NCI-H1105 treated with DMSO at 0.1 percent for 48 hours (cell line): ENCODE results near the gene ST3GAL4.

Experiments
- DNase-seq: peaks from one replicate; lab custom pipeline; 2025; lab: John Stamatoyannopoulos, UW

ST3GAL4 gene

DNA sequence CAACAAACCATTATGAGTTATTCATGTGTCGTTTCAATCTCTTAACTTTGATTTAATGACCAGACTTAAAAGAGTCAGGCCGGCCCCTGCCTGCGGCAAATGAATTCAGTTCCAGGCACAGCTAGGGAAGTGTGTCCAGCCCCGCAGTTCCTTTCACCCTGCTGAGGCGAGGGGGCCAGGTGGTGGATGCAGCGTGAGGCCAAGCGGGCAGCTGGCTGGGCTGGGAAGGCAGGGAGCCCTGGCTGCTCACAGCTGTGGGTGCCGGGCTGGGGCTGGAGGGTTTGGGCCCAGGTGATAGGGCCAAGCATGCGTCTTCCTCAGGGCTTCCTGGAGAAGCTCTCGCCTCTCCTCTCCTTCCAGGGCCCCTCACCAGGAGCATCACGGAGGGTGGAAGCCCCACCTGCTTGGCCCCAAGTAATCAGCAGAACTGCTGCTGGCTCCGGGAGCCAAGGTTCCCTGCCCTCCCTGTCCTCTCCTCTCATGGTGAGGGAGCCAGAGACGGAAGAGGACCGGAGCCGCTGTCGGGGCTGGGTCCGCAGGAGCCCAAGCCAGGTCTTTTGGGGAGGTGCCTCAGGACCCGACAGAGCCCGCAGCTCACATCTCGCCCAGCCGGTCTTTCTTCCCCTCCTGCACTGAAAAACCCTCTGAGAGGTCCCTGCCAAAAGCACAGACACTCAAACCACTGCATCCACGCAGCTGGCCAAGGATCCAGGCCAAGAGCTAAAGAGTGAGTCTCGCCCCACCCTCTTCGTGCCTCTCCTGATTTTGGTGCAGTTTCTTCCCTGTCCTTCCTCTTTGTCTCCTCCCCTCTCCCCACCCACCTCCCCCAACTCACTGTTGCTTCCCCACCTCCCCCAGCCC, 97.0 kb downstream of the ST3GAL4 start:
- no peak for DNase-seq

DNA sequence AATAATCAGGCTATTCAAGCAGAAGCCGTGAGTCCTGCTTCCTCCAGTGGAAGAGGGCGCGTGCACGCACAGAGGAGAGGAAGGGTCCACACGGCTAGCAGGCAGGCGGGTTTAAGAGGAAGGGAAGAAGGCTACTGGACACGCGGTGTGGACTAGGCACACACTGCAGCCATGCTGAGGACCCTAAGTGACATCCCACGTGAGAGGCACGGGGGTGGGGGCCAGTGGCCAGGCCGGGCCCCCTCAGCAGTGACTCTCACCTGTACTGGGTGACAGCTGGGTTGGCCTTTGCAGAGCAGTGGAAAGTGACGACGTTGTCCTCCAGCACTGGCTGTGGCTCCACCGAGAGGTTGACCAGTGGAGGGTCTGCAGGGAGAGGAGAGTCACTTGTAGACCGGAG, 100.6 kb downstream of the ST3GAL4 start:
- no peak for DNase-seq

DNA sequence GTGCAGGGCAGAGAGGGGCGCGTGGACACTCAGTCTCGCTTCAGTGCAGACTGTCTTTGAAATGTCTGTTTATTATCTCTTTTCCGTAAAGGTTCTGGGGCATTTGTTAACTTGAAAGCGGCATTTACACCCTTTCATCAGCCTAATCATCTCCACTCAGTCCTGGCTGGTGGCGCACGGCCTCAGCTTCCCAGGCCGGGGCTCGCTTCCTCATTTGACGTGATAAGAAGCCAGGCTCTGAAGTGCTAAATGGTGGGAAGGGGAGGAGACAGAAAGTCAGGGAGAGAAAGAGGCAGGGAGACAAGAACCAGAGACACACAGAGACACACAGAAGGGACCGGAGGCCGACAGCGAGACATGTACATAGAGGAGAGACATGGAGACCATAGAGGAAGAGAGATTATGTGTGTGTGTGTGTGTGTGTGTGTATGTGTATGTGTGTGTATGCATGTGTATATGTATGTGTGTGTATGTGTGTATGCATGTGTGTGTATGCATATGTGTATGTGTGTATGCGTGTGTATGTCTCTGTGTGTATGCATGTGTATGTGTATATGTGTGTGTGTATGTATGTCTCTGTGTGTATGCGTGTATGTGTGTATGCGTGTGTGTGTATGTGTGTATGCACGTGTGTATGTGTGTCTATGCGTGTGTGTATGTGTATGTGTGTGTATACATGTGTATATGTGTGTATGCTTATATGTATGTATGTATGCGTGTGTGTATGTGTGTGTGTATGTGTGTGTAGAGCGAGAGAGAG, 101.5 kb downstream of the ST3GAL4 start:
- no peak for DNase-seq

DNA sequence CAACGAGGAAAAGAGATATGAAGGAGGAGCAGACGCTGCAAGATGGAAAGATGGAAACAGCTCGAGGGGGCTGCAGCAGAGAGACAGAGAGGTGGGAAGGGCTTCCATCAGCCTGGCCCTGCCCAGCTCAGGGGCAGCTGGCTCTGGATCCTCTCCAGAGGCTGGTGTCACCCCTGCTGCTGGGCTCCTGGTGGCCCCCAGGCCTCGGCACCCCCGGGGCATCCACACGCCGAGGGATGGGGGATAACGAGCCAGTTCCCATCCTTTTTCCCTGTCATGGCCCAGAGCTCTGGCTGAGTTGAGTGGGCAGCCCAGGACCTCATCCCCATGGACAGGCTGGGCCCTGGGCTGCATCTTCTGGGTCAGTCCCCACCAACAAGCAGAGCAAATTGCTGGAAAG, 102.3 kb downstream of the ST3GAL4 start:
- no peak for DNase-seq

DNA sequence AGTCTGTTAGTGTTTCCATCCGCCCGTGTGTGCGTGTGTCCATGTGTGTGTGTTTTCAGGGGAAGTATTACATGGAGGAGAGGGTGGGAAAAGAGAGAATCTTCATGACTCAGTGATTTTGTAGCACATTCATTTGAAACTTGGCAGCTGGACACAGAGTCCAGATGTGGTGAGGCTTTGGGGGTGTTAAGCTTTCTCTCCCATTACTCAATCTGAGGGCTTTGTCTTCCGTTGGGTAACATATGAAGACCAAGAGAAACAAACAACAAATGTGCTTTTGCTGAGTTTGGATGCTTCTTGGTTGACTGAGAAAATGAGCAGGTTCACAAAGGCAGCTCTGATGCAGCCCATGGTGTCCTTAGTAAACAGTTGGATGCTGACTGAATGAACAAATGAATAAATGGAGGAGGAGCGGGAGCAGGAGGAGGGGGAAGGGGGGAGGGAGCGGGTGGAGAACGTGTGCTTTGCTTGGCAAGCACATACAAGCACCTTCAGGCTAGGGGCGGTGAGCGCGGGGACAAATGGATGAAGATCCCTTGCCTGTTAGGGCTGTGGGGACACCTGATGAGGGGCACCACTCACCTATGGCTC, 104.3 kb downstream of the ST3GAL4 start:
- DNase-seq, result no peak

DNA sequence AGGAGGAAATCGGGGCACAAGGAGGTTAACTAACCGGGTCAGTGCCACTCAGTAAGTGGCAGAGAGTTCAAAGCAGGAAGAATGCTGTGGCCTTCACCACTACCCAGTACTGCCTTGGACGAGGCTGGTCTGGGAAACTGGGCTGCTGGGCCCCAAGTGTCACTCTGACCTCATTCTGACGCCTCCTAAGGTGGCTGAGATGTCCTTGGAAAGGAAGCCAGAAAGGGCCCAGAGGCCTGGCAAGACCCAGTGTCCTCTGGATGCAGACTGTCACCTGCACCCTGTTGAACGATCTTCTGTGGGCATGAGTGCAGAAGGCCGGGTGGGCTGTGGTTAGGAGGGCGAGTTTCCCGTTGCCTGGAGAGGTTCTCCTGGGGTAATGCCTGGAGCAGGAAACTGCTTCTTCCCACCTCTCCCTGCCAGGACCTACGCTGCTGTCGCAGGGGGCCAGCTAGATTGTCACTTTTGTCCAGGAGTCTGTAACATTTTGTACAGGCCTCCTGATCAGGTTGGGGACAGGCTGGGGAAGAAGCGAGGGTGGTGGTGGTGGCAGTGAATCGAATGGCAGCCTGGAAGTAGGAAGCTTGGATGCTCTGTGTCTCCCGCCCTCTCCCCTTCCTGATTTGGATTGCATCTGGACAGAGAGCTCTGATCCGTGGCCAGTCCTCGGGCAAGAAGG, 105.1 kb downstream of the ST3GAL4 start:
- no peak for DNase-seq

DNA sequence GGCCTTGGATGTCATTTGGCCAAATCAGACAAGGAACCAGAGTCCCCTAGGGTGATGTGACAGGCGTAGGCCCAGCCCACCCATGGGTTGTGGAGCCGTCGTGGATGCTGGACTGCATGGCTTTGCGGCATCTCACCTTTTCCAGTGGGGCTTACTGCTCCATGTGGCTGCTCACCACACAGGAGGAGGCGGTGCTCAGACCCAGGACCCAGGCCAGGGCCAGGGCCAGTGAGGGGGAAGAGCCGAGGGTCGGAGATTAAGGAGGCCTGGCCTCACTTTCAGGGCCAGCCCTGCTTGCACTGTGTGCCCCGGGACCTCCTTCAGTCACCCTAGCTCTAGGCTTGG, 105.6 kb downstream of the ST3GAL4 start:
- DNase-seq, result no peak

DNA sequence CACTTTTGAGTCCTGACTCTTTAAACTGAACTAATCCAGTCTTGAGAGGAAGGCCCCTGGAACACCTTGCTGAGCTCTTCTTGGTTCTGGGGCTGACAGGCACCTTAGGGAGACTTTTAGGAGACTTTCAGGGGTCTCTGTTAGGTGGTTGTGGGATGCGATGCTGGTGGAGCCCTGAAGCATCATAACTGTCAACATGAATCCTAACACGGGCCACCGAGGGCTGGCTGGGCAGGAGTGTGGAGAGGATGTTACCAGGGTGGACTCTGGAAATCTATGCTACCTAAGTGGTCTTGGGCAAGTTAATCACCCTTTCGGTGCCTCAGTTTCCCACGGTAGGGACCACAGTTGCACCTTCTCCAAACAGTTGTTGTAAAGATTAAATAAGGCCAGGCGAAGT, 106.5 kb downstream of the ST3GAL4 start:
- DNase-seq, result no peak

DNA sequence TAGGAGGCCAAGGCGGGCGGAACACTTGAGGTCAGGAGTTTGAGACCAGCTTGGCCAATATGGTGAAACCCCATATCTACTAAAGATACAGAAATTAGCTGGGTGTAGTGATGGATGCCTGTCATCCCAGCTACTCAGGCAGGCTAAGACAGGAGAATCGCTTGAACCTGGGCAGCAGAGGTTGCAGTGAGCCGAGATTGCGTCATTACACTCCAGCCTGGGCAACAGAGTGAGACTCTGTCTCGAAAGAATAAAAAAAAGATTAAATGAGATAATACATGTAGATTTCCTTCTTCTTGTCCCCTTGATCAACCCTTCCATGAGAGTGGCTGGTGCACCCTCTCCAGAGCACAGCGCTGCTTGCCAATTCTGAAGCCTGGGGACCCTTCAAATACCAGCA, 106.9 kb downstream of the ST3GAL4 start:
- no peak for DNase-seq
